Stimulated activated CD4-positive, alpha-beta T cell treated with anti-CD3 and anti-CD28 coated beads, Interleukin-1b, Interleukin-23, amount 100 ng/mL, for 24 hours (primary cell): ENCODE data around the gene STIM1.

Source experiments
- DNase-seq, 4 experiments: peaks; one replicate each; pipeline ENCODE4 v3.0.0-alpha.2; 2020; ENCODE audit warnings: low read depth in 4 of 4, low spot score in 1 of 4

STIM1 gene

DNA sequence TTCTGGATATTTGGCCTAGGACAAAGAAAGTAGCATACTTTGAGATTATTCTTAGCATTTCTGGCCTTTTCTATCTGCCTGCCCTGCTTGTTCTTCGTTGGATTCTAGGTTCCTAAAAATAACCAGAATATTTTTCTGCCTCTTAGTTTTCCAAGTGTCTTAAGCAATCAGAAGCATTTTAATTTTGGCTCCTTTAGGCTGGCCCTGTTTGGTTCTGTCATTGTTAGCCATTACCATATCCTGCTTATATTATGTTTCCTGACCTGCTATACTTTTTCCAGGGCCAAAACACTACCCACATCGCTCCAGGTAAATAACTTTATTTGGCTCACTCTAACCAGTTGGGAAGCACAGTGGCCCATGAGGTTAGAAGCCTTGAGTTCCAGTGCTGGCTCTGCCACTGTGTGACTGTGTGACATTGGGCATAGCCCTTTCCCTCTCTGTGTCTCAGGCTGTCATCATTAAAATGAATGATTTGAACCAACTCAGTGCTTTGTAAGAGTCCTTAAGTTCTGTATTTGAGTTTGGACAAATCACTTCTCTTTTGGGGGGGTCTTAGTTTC is 91.1 kb downstream of the STIM1 start:
- DNase-seq: no peak

- no peak for DNase-seq
These were observed 91.6 kb downstream of the STIM1 start for GRCh38 chr11:3947061-3947460.

DNA sequence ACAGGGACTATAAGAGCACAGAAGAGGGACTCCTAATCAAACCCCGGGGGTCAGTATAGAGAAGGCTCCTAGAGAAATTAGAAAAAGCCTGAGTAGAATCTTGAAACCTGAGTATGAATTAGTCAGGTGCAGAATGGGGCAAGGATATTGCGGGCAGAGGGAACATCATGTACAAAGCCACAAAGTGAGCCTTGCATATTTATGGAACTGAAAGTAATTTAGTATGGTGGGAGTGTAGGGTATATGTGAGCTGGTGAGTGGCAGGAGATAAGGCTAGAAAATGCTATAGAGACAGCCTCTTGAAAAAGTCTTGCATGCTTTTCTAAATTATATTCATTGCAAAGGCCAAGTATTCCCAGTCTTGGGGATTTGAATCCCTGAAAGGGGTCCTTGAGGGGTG is 93.7 kb downstream of the STIM1 start:
- DNase-seq: no peak

DNA sequence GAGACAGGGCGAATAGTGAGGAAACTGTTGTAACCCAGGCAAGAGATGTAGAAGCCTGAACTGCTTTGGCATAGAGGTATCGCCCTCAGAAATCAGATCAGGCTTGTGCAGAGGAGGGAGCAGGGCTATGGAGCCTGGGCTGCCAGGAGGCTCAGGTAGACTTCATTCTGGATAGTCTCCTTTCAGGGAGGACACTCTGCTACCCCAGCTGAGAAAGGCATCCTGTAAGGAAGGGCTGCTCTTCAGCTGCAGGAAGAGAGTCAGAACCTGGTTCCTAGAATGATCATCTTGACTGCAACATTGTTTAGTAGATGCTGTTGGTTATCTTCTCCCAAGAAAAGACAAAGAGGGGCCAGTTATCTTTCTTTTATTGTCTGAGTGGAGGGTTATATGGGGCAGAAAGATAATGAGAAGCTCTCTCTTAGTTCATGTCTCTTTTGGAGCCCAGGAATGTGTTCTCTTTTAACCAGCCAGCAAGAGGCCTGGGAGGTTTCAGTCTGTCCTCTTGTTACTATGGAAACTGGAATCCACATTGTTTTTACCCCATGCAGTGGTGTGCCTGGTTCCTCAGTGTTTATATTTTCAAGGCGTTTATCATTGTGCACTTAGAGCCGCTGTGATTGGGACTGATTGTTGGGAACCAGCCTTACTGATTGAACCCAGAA is 95.7 kb downstream of the STIM1 start:
- DNase-seq: no peak

GRCh38 chr11:3952715-3953114 is 97.3 kb downstream of the STIM1 start:
- DNase-seq: no peak

- DNase-seq: no peak
These were observed 97.9 kb downstream of the STIM1 start for GRCh38 chr11:3953327-3953726.

- DNase-seq: no peak
These were observed 99.2 kb downstream of the STIM1 start for GRCh38 chr11:3954448-3955298.

GRCh38 chr11:3955299-3955665 is 99.8 kb downstream of the STIM1 start:
- no peak for DNase-seq

DNA sequence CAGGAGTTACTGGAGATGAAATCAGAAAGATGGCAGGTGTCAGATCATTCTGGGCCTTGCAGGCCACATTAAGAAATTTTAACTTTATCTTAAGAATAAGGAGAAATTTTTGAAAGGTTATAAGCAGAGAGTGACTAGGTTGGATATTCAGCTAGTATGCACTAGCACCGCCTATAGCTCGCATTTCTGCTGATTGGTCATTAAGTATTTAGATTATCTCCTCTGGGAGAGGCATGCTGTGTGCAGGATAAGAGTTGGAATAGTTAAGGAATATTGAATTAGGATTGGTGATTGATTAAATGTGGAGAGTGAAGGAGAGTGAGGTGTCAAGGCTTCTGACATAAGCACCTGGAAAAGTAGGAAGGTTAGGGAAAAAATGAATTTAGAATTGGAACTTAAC is 100.6 kb downstream of the STIM1 start:
- no peak for DNase-seq

DNA sequence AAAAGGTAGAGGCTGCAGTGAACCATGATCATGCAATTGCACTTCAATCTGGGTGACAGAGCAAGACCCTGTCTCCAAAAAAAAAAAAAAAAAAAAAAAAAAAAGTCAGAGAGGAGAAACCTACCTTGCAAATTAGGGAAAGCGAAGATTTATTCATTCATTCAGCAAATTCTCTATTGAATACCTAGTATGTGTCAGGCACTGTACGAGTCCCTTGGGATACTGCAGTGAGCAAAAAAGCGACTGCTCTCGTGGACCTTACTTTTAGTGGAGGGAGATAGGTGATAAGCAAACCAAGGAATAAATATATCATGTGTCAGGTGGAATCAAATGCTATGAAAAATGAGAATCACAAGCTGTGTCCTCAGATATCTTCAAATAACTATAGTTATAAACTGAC is 101.3 kb downstream of the STIM1 start:
- no peak for DNase-seq

GRCh38 chr11:3957437-3957836 is 102.0 kb downstream of the STIM1 start:
- DNase-seq: no peak

GRCh38 chr11:3958281-3958680 is 102.8 kb downstream of the STIM1 start:
- no peak for DNase-seq

DNA sequence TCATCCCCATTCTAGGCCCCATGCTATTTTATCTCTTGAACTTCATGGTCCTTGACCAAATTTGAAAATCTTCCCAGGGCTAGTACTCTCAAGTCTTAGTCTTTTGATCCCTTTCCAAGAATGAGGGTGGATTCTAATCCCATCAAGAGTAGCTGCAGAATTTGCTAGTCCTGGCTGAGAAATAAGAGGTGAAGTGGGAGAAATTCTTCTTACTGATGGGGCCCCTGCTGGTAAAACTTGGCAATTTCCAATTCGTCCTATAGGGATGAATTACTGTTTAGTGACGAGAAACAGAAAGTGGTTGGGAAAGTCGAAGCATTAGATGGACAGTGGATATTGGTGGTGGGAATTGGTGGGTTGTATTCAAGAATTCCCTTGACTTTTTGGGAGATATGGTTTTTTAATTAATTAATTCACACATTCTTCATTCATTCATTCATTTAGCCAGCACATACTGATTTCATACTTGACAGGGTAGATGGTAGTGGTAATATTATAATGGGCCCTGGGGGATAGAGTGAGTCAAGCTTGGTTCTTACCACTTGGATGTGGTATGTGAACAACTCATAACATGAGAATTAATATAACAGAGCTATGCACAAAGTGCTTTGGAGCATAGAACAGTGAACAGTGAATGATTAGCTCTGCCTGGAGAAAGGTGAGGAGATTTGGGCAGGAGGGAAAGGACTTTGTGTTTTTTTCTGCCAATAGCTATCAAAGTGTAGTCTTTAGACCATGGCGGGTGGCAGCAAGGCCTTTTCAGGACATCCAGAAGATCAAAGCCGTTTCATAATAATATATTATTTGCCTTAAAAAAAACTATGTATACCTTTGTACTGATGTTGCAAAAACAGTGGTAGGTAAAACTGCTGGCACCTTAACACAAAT is 103.8 kb downstream of the STIM1 start:
- no peak for DNase-seq

DNA sequence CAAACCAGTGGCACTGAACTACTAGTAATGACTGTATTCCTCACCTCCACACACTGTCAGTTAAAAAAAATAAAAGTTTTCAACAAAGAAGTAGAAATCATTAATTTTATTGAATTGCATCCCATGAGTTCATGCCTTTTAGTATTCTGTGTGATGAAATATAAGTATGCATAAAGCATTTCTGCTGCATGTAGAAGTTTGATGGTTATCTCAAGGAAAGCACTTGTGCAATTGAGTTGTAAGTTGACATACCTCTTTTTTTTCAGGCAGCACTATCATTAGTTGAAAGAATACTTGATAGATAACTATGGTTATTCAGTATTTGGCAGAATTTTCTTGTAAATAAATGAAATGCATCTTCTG is 104.4 kb downstream of the STIM1 start:
- no peak for DNase-seq

- no peak for DNase-seq
These were observed 107.0 kb downstream of the STIM1 start for GRCh38 chr11:3962406-3962840.

DNA sequence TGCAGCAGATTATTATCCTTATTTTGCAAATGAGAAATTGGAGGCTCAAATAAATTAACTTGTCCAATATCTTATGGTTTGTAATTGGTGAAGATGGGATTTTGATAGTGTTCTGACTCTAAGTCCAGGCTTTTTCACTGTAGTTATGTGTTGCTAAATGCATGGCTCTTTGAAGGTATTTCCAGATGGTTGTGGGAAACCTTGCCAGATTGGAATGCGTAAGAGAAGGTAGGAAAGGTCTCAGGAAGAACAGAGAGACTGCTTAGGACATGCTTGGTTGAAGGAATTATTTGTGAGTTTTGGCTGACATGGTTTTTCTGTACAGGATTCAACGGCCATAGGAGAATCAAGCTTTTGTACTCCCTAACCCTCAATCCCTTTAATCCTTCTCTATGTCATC is 108.6 kb downstream of the STIM1 start:
- DNase-seq: no peak

DNA sequence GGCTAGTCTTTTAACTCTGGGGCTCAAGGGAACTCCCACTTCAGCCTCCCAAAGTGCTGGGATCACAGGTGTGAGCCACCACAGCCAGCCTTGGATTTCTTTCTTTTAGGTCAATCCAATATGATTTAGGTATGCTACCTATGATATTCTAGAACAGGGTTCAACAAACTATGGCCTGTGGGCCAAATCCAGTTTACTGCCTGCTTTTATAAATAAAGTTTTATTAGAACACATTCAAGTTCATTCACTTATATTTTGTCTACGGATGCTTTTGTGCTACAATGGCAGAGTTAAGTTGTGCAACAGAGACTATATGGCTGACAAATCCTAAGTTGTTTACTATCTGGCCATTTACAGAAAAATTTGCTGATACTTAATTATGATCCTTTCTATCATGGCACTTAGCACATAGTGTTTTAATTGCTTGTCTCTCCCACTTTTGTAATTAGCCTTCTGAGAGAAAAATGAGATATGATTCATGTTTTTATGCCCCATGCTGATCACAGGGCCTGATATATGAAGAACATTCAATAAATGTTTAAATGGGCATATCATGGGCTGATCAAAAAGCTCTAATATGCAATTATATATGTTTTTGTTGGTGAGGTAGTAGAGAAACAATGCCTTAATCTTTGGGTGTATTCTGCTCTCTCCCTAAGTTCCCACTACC is 109.6 kb downstream of the STIM1 start:
- DNase-seq: no peak

GRCh38 chr11:3967695-3968094 is 112.2 kb downstream of the STIM1 start:
- no peak for DNase-seq

DNA sequence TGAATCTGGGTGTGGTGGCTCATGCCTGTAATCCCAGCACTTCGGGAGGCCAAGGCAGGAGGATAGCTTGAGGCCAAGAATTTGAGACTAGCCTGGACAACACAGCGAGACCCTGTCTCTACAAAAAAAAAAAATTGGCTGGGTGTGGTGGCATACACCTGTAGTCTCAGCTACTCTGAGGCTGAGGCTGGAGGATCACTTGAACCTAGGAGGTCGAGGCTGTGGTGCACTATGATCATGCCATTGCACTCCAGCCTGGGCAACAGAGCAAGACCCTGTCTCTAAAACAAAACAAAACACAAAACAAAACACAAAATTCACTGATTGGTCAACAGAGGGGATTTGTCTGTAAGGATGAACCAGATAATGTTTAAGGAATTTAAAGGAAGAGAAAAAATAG is 113.7 kb downstream of the STIM1 start:
- no peak for DNase-seq

DNA sequence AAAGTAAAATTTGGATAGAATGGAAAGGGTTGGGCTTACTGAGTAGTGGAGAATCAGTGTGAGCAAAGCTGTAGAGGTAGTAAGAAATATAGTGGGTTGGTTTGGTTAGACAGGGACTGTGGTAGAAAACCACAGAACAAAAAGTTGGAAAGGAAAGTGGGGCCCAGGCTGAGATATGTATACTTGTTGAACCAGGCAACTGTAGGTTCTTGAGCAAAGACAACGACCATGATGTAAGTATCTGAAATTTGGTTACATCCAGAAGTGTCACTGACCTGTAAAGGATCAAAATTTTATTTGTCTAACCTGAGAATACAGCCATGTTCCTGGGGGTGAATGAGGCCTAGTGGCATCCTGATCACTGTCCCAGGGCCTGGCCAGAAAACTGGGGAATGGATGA is 114.1 kb downstream of the STIM1 start:
- no peak for DNase-seq

GRCh38 chr11:3970108-3970507 is 114.6 kb downstream of the STIM1 start:
- DNase-seq: no peak
